HG02885 (cell line): ENCODE measurements around the gene SPEG.
"Not testable (repeated sequence)": the region's sequence is repeated elsewhere in the genome, so short reads cannot be mapped to it uniquely, and the experiment has no call there.

Source experiments
- ATAC-seq: cut with Tn5 transposase; IDR thresholded peaks from one replicate; pipeline ENCODE4 v1.9.1; 2021; ENCODE audit warnings: mild to moderate bottlenecking; ENCODE audit not compliant: unreplicated experiment, poor library complexity

The SPEG gene

GRCh38 chr2:219404291-219404910 lies 30.2 kb upstream of the SPEG start:
- no peak for ATAC-seq

GRCh38 chr2:219404954-219405353 lies 29.7 kb upstream of the SPEG start:
- no peak for ATAC-seq

DNA sequence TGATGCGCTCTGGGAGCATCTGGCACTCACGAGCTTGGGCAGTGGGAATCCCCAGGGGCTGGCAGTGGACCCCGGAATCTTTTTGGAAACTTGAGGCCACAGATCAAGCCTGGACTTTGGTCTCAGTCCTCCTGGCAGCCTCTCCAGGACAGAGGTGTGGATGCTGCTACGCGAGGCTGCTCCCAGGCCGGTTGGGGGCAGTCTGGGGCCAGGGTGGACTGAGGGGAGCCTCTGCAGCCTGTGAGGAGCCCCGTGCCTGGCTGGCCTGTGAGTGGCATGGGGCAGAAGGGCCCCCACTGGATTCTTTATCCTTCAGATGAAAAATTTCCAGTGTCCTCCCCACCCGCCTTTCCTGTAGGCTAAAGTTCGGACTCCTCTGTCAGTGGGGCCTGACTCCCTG lies 29.2 kb upstream of the SPEG start:
- no peak for ATAC-seq

GRCh38 chr2:219405958-219406860 lies 28.4 kb upstream of the SPEG start:
- no peak for ATAC-seq

GRCh38 chr2:219406861-219407230 lies 27.8 kb upstream of the SPEG start:
- ATAC-seq, result no peak

DNA sequence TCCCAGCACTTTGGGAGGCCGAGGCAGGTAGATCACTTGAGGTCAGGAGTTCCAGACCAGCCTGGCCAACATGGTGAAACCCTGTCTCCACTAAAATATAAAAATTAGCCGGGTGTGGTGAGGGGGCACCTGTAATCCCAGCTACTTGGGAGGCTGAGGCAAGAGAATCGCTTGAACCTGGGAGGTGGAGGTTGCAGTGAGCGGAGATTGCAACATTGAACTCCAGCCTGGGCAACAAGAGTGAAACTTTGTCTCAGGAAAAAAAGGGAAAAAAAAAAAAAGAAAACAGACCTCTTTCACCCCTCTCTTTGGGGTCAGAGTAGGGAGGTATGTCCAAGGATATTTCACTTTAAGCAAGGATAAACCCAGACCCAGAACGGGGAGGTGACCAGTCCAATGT lies 27.3 kb upstream of the SPEG start:
- not testable (repeated sequence) for ATAC-seq

DNA sequence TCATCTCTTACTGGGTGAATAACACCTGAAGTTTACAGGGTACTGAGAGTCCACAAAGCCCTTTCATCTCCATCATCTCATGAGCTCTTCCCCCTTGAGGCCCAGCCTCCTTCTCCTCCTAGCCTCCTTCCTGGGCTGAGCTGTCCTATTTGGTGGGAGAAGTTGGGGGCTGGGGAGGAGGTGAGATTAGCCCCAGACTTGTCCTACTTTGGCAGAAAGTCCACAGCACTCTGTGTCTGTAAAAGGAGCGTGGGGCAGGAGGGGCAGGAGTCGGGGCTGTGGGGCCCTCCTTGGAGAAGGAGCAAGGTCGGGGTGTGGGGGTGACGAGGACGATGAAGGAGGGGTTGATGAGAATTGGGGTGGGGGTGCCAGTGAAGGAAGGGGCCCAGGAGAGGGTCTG lies 26.4 kb upstream of the SPEG start:
- ATAC-seq, result no peak

GRCh38 chr2:219408631-219409030 lies 26.0 kb upstream of the SPEG start:
- no peak for ATAC-seq

- ATAC-seq, result no peak
Observed at GRCh38 chr2:219409619-219410018, 25.0 kb upstream of the SPEG start.

- no peak for ATAC-seq
Observed at GRCh38 chr2:219410390-219410789, 24.3 kb upstream of the SPEG start.

- no peak for ATAC-seq
Observed at GRCh38 chr2:219414857-219415256, 19.8 kb upstream of the SPEG start.

DNA sequence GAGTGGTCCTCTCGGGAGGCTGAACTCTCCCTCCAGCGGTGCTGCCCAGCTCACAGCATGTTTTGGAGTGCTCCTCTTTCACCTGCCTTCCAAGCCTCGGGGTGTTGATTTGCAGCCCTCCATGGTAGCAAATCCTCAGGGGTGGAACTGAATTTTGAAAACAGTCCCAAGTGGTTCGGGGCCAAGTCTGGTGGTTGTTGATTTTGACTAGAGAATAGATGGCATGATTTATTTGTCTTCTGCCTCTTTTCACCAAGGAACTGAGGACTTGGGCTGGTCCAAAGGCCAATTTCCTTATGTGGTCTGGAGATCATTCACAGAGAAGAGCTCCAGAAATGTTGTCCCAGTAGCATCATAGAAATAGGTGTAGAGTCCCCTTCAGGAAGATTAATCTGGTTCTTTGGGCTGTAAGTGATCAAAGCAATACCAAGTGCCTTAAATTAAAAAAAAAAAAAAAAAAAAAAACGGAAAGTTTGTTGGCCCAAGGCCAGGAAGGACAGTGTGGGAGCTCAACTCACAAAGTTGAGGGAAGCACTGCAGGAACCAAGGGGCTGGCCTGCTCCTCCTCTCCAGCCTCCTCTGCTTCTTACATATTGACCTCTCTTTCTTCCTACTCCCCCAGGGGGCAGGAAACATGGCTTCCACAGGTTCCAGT lies 18.9 kb upstream of the SPEG start:
- no peak for ATAC-seq

DNA sequence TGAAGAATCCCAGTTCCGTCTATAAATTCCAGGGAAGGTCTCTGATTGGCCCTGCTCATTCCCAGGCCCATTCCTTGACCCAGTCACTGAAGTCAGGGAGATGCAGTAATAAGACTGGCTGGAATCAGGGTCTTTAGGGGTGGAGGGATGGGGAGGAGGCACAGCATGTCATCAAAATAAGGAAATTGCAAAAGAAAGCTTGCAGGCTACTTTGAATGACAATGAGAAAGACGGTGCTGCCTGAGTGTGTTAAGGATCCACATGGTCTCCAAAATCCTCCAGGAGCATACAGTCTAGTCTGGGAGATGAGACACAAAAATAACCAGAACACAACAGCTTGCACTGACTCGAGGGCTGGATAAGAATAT lies 18.4 kb upstream of the SPEG start:
- no peak for ATAC-seq

DNA sequence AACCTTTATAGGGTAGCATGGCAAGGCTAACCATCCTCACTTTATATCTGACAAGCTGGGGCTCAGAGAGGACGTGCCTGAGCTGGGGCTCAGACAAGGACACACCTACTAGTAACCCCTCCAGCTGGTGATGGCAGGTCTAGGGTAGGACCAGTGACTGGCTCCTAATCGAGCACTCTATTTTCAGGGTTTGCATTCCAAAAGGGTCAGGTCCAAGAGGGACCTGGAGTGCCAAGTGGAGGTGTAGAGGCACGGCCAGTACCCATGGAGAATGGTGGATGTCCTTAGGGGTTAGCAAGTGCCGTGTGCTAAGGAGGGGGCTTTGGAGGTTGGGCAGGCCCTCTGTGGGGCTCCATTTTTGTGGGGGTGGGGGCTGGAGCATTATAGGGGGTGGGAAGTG lies 17.7 kb upstream of the SPEG start:
- no peak for ATAC-seq

- ATAC-seq, result no peak
Observed at GRCh38 chr2:219417374-219417773, 17.3 kb upstream of the SPEG start.

DNA sequence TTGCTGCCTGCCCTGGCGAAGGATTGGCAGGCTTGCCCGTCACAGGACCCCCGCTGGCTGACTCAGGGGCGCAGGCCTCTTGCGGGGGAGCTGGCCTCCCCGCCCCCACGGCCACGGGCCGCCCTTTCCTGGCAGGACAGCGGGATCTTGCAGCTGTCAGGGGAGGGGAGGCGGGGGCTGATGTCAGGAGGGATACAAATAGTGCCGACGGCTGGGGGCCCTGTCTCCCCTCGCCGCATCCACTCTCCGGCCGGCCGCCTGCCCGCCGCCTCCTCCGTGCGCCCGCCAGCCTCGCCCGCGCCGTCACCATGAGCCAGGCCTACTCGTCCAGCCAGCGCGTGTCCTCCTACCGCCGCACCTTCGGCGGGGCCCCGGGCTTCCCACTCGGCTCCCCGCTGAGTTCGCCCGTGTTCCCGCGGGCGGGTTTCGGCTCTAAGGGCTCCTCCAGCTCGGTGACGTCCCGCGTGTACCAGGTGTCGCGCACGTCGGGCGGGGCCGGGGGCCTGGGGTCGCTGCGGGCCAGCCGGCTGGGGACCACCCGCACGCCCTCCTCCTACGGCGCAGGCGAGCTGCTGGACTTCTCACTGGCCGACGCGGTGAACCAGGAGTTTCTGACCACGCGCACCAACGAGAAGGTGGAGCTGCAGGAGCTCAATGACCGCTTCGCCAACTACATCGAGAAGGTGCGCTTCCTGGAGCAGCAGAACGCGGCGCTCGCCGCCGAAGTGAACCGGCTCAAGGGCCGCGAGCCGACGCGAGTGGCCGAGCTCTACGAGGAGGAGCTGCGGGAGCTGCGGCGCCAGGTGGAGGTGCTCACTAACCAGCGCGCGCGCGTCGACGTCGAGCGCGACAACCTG lies 16.3 kb upstream of the SPEG start, which contains the start of gene DES:
TSS of gene DES (plus strand) at position 223 of the 857 bp plus-strand sequence. CDS start at position 309, 86 bp downstream.
- no peak for ATAC-seq

DNA sequence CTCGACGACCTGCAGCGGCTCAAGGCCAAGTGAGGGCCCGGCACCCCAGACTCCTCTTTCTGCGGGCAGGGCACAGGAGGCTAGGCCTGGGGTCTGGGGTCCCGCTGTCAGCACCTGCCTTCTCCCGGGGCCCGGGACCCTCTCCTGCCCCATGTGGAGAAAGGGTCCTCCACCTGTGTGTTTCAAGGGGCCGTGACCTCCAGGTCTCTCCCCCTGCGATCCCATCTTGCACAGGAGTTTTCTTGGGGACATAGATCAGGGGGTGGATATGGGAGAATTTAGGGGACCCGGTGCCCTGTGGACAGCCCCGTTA lies 15.7 kb upstream of the SPEG start:
- no peak for ATAC-seq

GRCh38 chr2:219419331-219420197 lies 15.1 kb upstream of the SPEG start:
- no peak for ATAC-seq

- ATAC-seq, result no peak
Observed at GRCh38 chr2:219420687-219421086, 14.0 kb upstream of the SPEG start.

DNA sequence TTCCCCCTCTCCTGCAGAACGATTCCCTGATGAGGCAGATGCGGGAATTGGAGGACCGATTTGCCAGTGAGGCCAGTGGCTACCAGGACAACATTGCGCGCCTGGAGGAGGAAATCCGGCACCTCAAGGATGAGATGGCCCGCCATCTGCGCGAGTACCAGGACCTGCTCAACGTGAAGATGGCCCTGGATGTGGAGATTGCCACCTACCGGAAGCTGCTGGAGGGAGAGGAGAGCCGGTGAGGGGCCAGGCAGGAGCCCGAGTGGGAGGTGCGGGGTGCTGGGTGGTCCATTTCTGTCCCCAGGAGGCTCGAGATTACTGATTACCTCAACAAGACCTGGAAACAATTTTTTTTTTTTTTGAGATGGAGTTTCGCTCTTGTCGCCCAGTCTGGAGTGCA lies 13.3 kb upstream of the SPEG start:
- ATAC-seq, result no peak
